ENCODE results near the gene ZNF609. TPM values are rescaled to one million over a fixed set of nuclear protein-coding genes. Genes with fewer than 3 reads are reported as not detected.
A peak's percentile ranks its signal among the peaks of the same experiment; 100 is the strongest.

Gene ZNF609
- total and polyA plus RNA-seq, 2 of the 13 experiments (the other 11 are each of a cell fraction or from before 2014, with no cell fraction given) = 8.9 to 9.9 TPM

DNA sequence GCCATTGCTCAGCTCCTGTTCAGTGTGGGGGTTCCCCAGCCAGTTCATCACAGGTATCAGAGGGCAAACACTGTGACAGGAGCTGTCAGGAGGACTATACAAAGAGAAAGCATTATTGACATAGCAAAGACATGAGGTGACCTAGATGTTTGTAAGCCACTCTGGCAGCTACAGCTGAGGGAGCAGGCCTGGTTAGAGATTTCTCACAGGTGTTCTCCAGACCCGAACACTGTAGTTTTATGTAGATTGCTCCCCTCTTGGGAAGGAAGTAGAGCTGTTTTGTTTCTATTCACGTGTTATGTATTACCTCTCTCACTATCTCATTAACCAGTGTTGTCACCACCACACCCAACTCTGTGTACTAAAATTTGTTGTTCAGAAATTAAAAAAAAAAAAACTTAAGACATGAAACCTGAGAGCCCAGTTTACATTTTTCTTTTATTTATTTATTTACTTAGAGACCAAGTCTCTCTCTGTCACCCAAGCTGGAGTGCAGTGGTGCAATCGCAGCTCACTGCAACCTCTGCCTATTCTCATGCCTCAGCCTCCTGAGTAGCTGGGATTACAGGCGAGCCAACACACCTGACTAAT lies 191.3 kb downstream of the ZNF609 start (continued):
- TF ChIP-seq ZNF367 (CRISPR knock-in tag; IDR thresholded peaks at IDR 0.05; ENCODE audit: borderline replicate concordance) = no peak
- no peak for TF ChIP-seq ZNF260 (CRISPR knock-in tag; IDR thresholded peaks at IDR 0.05; ENCODE audit: borderline replicate concordance, low read depth)
- TF ChIP-seq, protein P1, sequence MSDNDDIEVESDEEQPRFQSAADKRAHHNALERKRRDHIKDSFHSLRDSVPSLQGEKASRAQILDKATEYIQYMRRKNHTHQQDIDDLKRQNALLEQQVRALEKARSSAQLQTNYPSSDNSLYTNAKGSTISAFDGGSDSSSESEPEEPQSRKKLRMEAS (IDR thresholded peaks at IDR 0.05) = peak; percentile 64; the same call in 1 of the 2 replicates
- peak; percentile 36; the same call in 1 of the 2 replicates for TF ChIP-seq ZNF629 (CRISPR knock-in tag; conservative IDR thresholded peaks at IDR 0.05)
- TF ChIP-seq HMGXB3 (CRISPR knock-in tag; IDR thresholded peaks at IDR 0.05; ENCODE audit: borderline replicate concordance) = no peak
- no peak for TF ChIP-seq CEBPZ (IDR thresholded peaks at IDR 0.05; ENCODE audit: low read length)
- TF ChIP-seq, protein P2, sequence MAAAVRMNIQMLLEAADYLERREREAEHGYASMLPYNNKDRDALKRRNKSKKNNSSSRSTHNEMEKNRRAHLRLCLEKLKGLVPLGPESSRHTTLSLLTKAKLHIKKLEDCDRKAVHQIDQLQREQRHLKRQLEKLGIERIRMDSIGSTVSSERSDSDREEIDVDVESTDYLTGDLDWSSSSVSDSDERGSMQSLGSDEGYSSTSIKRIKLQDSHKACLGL (CRISPR knock-in tag; IDR thresholded peaks at IDR 0.05) = no peak
- TF ChIP-seq KDM5A (IDR thresholded peaks at IDR 0.05; ENCODE audit: borderline replicate concordance, low read length) = no peak
- no peak for TF ChIP-seq HOXA5 (CRISPR knock-in tag; IDR thresholded peaks at IDR 0.05)
- TF ChIP-seq CC2D1A (CRISPR knock-in tag; IDR thresholded peaks at IDR 0.05) = no peak
- no peak for TF ChIP-seq CEBPB (IDR thresholded peaks at IDR 0.05; ENCODE audit: borderline replicate concordance, low read depth, low read length)
- TF ChIP-seq ZNF672 (CRISPR knock-in tag; IDR thresholded peaks at IDR 0.05) = no peak
- TF ChIP-seq ZNF674 (CRISPR knock-in tag; IDR thresholded peaks at IDR 0.05; ENCODE audit: low read depth) = no peak
- TF ChIP-seq TARDBP (CRISPR knock-in tag; IDR thresholded peaks at IDR 0.05) = peak; percentile 54; the same call in 1 of the 2 replicates
- TF ChIP-seq GTF2F1 (IDR thresholded peaks at IDR 0.05; ENCODE audit: low read length) = no peak
- no peak for TF ChIP-seq ZKSCAN1 (IDR thresholded peaks at IDR 0.05; ENCODE audit: low read length)
- no peak for TF ChIP-seq XBP1 (CRISPR knock-in tag; IDR thresholded peaks at IDR 0.05)
